GM18858 (cell line): ENCODE results near the gene PTH2.
"Not testable (repeated sequence)": the region's sequence is repeated elsewhere in the genome, so short reads cannot be mapped to it uniquely, and the experiment has no call there.

ENCODE experiments used
- ATAC-seq: cut with Tn5 transposase; IDR thresholded peaks from one replicate; pipeline ENCODE4 v1.9.1; 2021; ENCODE audit not compliant: unreplicated experiment

The PTH2 gene, protein sequence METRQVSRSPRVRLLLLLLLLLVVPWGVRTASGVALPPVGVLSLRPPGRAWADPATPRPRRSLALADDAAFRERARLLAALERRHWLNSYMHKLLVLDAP

GRCh38 chr19:49423071-49423984 is at the start of gene PTH2:
PTH2 (minus strand) TSS chr19:49423441; CDS start chr19:49423339, 102 bp downstream.
- ATAC-seq: no peak

DNA sequence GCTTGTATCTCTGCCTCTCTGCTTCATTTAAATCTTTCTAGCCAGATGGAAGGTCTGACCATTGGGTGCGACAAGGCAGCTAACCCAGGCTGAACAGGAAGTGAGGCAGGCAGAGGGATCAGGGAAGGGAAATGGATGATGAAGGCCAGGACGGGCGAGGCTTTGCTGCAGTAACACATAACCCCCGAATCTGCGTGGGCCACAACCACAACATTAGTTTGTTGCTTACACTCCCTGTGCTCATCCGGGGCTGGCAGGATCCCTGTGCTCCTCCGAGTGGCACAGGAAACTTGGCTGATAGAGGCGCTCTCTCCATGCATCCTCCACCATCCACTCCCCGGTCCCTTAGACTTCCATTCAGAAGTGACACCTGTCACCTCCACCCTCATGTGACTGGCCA is 49.7 kb upstream of the PTH2 start:
- ATAC-seq: no peak

- no peak for ATAC-seq
Observed at GRCh38 chr19:49470615-49470978, 47.4 kb upstream of the PTH2 start.

DNA sequence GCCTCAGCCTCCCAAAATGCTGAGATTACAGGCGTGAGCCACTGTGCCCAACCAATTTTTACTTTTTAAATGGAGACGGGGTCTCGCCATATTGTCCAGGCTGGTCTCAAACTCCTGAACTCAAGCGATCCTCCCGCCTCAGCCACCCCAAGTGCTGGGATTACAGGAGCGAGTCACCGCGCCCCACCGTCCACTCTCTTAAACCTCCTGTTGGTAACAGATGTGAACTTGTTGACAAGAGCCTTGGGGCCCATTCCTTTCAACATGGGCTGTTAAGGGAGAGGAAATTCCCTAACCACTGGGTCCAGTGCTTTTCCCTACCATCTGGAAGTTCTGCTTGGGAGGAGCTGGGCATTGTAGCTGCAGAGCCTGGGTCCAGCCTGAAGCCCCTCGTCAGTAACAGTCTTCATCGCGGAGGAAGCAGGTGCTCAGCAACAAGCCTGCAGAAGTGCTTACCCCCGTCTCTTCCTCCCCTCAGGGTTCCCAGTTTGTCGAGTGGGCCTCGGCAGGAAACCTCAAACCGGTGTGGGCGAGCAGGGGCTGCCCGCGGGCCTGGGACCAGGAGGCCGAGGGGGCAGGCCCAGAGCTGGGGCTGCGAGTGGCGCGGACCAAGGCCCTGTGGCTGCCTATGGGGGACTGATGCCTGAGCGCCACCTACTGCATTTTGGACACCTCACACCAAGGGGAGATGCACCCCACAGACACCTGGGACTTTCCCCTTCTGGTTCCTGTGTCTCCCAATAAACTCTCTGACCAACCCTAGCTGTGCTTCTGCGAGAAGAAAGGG is 46.8 kb upstream of the PTH2 start:
- ATAC-seq: no peak

GRCh38 chr19:49468746-49469447 is 45.7 kb upstream of the PTH2 start:
- ATAC-seq: no peak

- no peak for ATAC-seq
Observed at GRCh38 chr19:49468199-49468598, 45.0 kb upstream of the PTH2 start.

DNA sequence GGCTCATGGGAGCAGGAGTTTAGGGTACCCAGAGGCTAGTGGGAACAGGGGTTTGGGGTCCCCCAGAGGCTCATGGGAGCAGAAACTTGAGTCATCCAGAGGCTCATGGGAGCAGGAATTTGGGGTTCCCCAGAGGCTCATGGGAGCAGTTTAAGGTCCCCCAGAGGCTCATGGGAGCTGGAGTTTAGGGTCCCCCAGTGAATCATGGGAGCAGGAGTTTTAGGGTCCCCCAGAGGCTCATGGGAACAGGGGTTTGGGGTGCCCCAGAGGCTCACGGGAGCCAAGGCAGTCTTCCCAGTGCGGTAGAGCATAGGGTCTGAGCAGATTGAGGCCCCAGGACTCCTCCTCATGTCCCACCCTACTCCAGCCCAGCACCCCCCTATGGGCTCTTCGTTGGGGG is 42.1 kb upstream of the PTH2 start:
- no peak for ATAC-seq

DNA sequence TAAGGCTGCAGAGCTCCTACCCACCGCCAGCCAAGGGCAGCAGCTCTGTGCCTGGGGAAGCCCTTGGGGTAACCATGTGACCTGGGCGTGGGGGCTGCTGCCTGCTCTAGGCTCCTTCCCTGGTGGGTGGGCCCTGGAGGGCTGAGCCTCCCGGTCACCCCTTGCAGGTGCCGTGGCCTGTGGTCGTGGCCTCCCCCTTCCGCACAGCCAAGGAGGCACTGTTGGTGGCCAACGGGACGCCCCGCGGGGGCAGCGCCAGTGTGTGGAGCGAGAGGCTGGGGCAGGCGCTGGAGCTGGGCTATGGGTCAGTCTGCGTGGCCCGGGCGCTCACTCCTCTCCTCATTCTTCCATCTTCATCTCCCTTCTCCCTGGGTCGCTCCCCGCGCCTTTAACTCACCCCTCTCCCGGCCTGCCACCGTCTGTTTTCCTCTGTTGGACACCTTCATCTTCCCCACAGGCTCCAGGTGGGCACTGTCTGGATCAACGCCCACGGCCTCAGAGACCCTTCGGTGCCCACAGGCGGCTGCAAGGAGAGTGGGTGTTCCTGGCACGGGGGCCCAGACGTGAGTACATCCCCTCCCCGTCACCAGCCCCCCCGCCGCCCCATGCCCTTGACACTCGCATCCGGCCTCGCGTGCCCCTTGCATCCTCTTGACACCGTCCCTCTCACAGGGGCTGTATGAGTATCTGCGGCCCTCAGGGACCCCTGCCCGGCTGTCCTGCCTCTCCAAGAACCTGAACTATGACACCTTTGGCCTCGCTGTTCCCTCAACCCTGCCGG is 40.9 kb upstream of the PTH2 start:
- ATAC-seq: no peak

- ATAC-seq: no peak
Observed at GRCh38 chr19:49462492-49462891, 39.3 kb upstream of the PTH2 start.

GRCh38 chr19:49461656-49462055 is 38.4 kb upstream of the PTH2 start:
- ATAC-seq: no peak

GRCh38 chr19:49461130-49461529 is 37.9 kb upstream of the PTH2 start:
- ATAC-seq: not testable (repeated sequence)

- ATAC-seq: no peak
Observed at GRCh38 chr19:49459388-49459787, 36.1 kb upstream of the PTH2 start.

DNA sequence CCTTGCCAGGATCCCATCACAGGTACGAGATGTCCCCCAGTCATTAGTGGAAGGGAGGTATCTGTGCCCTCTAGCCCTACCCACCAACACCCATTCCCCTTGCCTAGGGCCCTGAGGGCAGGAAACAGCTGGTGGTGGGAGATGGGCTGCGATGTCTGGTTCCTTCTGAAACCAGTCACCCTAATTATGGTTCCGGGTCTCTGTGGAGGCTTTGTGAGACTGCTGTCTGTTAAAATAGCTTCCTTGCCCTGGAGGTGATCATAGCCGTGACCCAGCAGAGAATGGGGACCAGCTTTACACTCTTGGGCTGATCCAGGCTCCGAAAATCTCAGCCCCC is 35.3 kb upstream of the PTH2 start:
- no peak for ATAC-seq

DNA sequence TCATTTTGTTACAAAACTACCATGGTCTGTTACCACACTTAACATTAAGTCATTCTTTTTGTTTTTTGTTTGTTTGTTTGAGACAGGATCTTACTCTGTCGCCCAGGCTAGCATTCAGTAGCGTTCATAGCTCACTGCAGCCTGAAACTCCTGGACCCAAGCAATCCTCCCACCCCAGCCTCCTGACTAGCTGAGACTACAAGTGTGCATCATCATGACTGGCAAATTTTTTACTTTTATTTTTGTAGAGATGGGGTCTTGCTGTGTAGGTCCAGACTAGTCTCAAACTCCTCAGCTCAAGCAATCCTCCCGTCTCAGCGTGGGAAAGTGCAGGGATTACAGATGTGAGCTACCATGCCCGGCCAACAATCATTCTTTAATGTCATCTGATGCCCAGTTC is 33.1 kb upstream of the PTH2 start:
- no peak for ATAC-seq

DNA sequence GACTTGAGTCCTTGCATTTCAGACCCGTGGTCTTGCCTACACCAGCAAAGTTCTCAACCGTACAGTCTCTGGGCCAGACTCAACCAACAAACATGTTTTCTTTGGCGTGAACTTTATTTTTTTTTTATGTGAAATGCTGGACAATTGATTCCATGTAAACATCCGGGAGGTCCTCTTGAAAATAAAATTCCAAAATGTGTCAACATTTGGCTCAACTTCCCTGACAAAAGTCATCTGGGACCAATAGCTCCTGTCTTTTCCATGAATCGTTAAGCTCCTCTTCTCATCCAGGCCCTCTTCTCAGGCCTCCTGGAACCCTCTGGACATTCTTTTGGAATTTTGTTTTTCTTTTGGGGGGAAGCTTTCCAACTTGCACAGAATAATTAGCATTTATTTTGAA is 32.5 kb upstream of the PTH2 start:
- ATAC-seq: no peak

DNA sequence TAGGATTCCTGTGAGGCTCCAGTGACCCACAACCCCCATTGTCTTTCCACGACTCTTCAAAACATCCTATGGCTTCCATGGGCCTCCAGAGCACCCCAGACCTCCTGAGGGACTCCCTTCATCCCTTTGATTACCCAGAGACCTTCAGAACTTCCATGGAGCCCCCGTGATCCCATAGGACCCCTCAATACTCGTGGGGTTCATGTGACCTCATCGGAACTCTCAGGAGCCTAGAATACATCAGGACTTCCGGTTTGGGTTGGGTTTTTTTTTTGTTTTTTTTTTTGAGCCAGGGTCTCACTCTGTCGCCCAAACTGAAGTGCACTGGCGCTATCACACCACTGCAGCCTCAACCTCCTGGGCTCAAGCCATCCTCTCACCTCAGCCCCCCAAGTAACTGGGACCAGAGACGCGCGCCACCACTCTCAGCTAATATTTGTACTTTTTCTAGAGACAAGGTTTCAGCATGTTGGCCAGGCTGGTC is 30.6 kb upstream of the PTH2 start:
- no peak for ATAC-seq

DNA sequence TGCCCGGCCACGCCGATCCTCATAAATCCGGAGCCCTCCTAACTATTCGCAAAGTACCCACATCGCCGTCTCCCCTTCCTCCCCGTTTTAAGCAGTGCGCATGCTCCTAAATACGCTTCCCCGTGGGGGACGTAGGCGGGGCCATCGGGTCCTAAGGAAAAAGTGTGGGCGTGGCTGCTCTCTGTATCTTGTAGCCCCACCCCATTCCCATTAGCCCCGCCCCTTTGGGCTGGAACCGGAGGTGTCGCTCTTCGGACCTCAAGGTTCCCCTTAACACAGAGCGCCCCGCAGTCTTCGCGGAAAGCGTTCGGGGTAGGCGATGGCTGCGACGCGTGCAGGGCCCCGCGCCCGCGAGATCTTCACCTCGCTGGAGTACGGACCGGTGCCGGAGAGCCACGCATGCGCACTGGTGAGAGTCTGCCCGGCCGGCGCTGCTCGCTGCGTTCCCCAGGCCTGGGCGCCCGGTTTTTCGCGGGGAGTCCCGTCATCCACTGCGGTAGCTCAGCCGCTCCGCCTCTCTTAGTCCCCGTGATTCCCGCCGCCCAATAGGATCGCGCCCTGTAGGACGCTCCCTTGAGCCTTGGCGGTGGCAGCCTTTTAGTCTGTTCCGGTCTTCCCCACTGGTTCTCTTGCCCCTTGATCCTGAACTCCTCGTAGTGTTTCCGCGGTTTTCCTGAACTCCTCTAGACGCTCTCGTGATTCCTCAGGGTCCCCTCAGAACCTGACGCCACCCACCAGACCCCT is 29.9 kb upstream of the PTH2 start, which contains the start of gene ALDH16A1:
Gene ALDH16A1, plus strand, starts transcription at position 213 of the 744 bp plus-strand sequence. Its CDS starts 107 bp downstream, at position 320.
- peak; percentile 75 for ATAC-seq

GRCh38 chr19:49451430-49452181 is 28.4 kb upstream of the PTH2 start, which contains the start of gene PIH1D1:
PIH1D1 (minus strand) TSS chr19:49451814; CDS start chr19:49451574, 240 bp downstream.
- ATAC-seq: peak; percentile 50

GRCh38 chr19:49450405-49450804 is 27.2 kb upstream of the PTH2 start:
- ATAC-seq: no peak
